ENCODE measurements around the gene PDLIM5. TPM values are rescaled to one million over a fixed set of nuclear protein-coding genes. Genes with fewer than 3 reads are reported as not detected.

PDLIM5 gene
- total RNA-seq, 1 experiment from 2014 or later = 44.7 TPM

- in situ Hi-C loops (cut with HindIII; ENCODE audit: low pct_unique_long_range_greater_than_20kb, low sequenced_read_pairs) = no loop called here
- no TSS peak for BruUV-seq (replicated peaks)
- ChIA-PET CTCF (no interaction called here), POLR2A (no interaction called here)
- Histone ChIP-seq H3K27ac (ENCODE audit: low read length) (no peak overlapping the region), H3K9me3 (ENCODE audit: control insufficient read depth, insufficient read depth, low read depth, low read length) (no peaks in the 10 kb centered on the region), H3K27me3 (ENCODE audit: control insufficient read depth, insufficient read depth, low read length) (no peaks in the 10 kb centered on the region), H3K36me3 (ENCODE audit: control insufficient read depth, insufficient read depth, low read length) (no peaks in the 10 kb centered on the region), H3K4me3 (ENCODE audit: low read depth in 2 of 2, low read length in 2 of 2) (no peak overlapping the region), H3K4me1 (ENCODE audit: control insufficient read depth, insufficient read depth, low read length) (no peaks in the 10 kb centered on the region)
- TF ChIP-seq, protein P1, sequence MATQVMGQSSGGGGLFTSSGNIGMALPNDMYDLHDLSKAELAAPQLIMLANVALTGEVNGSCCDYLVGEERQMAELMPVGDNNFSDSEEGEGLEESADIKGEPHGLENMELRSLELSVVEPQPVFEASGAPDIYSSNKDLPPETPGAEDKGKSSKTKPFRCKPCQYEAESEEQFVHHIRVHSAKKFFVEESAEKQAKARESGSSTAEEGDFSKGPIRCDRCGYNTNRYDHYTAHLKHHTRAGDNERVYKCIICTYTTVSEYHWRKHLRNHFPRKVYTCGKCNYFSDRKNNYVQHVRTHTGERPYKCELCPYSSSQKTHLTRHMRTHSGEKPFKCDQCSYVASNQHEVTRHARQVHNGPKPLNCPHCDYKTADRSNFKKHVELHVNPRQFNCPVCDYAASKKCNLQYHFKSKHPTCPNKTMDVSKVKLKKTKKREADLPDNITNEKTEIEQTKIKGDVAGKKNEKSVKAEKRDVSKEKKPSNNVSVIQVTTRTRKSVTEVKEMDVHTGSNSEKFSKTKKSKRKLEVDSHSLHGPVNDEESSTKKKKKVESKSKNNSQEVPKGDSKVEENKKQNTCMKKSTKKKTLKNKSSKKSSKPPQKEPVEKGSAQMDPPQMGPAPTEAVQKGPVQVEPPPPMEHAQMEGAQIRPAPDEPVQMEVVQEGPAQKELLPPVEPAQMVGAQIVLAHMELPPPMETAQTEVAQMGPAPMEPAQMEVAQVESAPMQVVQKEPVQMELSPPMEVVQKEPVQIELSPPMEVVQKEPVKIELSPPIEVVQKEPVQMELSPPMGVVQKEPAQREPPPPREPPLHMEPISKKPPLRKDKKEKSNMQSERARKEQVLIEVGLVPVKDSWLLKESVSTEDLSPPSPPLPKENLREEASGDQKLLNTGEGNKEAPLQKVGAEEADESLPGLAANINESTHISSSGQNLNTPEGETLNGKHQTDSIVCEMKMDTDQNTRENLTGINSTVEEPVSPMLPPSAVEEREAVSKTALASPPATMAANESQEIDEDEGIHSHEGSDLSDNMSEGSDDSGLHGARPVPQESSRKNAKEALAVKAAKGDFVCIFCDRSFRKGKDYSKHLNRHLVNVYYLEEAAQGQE (IDR thresholded peaks at IDR 0.05; ENCODE audit: insufficient read depth in 1 of 2, low read depth in 2 of 2, low read length in 1 of 2) = no peak
- TF ChIP-seq, protein P2, sequence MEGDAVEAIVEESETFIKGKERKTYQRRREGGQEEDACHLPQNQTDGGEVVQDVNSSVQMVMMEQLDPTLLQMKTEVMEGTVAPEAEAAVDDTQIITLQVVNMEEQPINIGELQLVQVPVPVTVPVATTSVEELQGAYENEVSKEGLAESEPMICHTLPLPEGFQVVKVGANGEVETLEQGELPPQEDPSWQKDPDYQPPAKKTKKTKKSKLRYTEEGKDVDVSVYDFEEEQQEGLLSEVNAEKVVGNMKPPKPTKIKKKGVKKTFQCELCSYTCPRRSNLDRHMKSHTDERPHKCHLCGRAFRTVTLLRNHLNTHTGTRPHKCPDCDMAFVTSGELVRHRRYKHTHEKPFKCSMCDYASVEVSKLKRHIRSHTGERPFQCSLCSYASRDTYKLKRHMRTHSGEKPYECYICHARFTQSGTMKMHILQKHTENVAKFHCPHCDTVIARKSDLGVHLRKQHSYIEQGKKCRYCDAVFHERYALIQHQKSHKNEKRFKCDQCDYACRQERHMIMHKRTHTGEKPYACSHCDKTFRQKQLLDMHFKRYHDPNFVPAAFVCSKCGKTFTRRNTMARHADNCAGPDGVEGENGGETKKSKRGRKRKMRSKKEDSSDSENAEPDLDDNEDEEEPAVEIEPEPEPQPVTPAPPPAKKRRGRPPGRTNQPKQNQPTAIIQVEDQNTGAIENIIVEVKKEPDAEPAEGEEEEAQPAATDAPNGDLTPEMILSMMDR (IDR thresholded peaks at IDR 0.05) = no peak
- TF ChIP-seq POLR2AphosphoS5 (IDR thresholded peaks at IDR 0.05; ENCODE audit: low read depth, low read length) (no peak), SIN3A (IDR thresholded peaks at IDR 0.05; ENCODE audit: borderline replicate concordance, insufficient read depth, low read depth, low read length) (no peak), TCF7L2 (IDR thresholded peaks at IDR 0.05; ENCODE audit: low read depth, low read length) (no peak)
- DNase-seq (ENCODE audit: low read depth, low spot score) (no peak), ATAC-seq (no peak)
- intact Hi-C loops (cut with micrococcal nuclease; ENCODE audit: unreplicated experiment) = no loop called here
These were observed 130.8 kb downstream of the PDLIM5 start for GRCh38 chr4:94582517-94582916.

DNA sequence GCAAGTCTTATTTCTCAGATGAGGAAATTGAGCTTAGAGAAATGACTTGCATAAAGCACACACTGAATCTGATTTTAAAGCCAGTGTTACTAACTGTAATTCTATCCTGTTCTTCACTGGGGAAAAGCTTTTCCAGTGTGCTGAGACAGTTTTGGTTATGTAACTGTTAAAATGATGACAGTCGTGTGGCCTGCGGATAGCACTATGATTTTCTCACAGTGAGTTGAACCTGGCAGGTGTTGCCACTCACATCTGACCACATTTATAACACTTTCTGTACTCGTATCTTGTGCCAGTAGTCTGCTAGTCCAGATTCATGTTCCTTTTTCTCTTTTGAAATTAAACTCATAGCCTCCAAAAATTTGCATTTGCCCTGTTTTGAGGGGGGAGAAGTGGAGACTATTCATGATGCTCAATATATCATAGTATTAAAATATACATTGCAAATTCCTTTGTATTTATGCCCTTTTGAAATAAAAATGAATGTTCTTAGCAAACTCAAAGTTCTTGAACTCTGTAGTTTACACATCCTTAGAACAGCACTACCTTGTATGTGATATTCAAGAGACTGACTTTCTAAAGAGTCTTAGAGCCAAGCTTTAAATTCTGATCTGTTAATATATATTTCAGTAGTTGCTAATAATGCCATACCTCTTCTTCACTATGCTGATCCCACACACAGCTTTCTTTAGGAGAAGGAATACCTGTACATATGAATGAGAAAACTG lies 132.3 kb downstream of the PDLIM5 start:
- H3K9me3 ChIP-seq (ENCODE audit: control insufficient read depth, insufficient read depth, low read depth, low read length) = no peaks in the 10 kb centered on the region
- in situ Hi-C loops (cut with HindIII; ENCODE audit: low pct_unique_long_range_greater_than_20kb, low sequenced_read_pairs) = no loop called here
- no peaks in the 10 kb centered on the region for H3K36me3 ChIP-seq (ENCODE audit: control insufficient read depth, insufficient read depth, low read length)
- DNase-seq (ENCODE audit: low read depth, low spot score) (no peak), ATAC-seq (no peak)
- ChIA-PET CTCF (no interaction called here), POLR2A (no interaction called here)
- H3K27me3 ChIP-seq (ENCODE audit: control insufficient read depth, insufficient read depth, low read length) = no peaks in the 10 kb centered on the region
- no peak overlapping the region for H3K4me3 ChIP-seq (ENCODE audit: low read depth in 2 of 2, low read length in 2 of 2)
- H3K4me1 ChIP-seq (ENCODE audit: control insufficient read depth, insufficient read depth, low read length) = no peaks in the 10 kb centered on the region
- TF ChIP-seq SIN3A (IDR thresholded peaks at IDR 0.05; ENCODE audit: borderline replicate concordance, insufficient read depth, low read depth, low read length) (no peak), TCF7L2 (IDR thresholded peaks at IDR 0.05; ENCODE audit: low read depth, low read length) (no peak), POLR2AphosphoS5 (IDR thresholded peaks at IDR 0.05; ENCODE audit: low read depth, low read length) (no peak)
- TF ChIP-seq, protein P2 (IDR thresholded peaks at IDR 0.05) = no peak
- TF ChIP-seq, protein P1 (IDR thresholded peaks at IDR 0.05; ENCODE audit: insufficient read depth in 1 of 2, low read depth in 2 of 2, low read length in 1 of 2) = no peak
- no peak overlapping the region for H3K27ac ChIP-seq (ENCODE audit: low read length)
- BruUV-seq (replicated peaks) = no TSS peak
- intact Hi-C loops (cut with micrococcal nuclease; ENCODE audit: unreplicated experiment) = no loop called here
